Measurements from ENCODE around the gene ZNF681. TPM values are rescaled to one million over a fixed set of nuclear protein-coding genes. Genes with fewer than 3 reads are reported as not detected.
"Not testable (repeated sequence)": the region's sequence is repeated elsewhere in the genome, so short reads cannot be mapped to it uniquely, and the experiment has no call there.

Gene ZNF681
- total and polyA plus RNA-seq, 2 of the 13 experiments (the other 11 are each of a cell fraction or from before 2014, with no cell fraction given), result not detected

DNA sequence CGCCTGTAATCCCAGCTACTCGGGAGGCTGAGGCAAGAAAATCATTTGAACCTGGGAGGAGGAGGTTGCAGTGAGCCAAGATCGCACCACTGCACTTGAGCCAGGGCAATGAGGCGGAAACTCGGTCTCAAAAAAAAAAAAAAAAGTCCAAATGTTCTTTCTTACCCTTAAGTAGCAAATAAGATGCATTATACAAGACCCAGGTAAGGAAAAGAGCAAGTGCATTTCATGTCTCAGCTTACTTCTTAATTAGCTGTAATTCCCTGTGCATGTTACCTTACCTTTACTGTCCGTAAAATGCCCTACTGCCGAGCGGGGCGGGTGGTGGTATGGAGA, 3.8 kb upstream of the ZNF681 start:
- intact Hi-C loops (cut with micrococcal nuclease; ENCODE audit: unreplicated experiment) (no loop called here), in situ Hi-C loops (cut with HindIII; ENCODE audit: extremely low pct_ligation_motif_present, low pct_unique_long_range_greater_than_20kb) (no loop called here)
- ChIA-PET CTCF (ENCODE audit: low intra/inter-chr PET ratio, low total read pairs) (no interaction called here), POLR2A (no interaction called here)
- H2AFZ ChIP-seq (ENCODE audit: low read length), result no peak overlapping the region
- no TSS peak for BruUV-seq (replicated peaks)
- H3K27me3 ChIP-seq (ENCODE audit: control insufficient read depth in 1 of 2, insufficient read depth in 2 of 2, low read length in 2 of 2), result no peaks in the 10 kb centered on the region
- H3K9ac ChIP-seq (ENCODE audit: insufficient read depth, low read depth, low read length), result no peak overlapping the region
- peaks cover 69% of the 10 kb centered on the region for H3K9me3 ChIP-seq (ENCODE audit: low read length)
- no peaks in the 10 kb centered on the region for H3K36me3 ChIP-seq (replicated peaks in 1 of 2; ENCODE audit: control insufficient read depth in 1 of 2, insufficient read depth in 2 of 2, low read length in 2 of 2)
- TF ChIP-seq ZNF687 (CRISPR knock-in tag; IDR thresholded peaks at IDR 0.05), result no peak
- TF ChIP-seq SMAD9 (CRISPR knock-in tag; IDR thresholded peaks at IDR 0.05), result no peak
- no peak for TF ChIP-seq ZNF652 (CRISPR knock-in tag; IDR thresholded peaks at IDR 0.05; ENCODE audit: borderline replicate concordance, low read depth)
- no peak for TF ChIP-seq RBAK (CRISPR knock-in tag; IDR thresholded peaks at IDR 0.05)
- TF ChIP-seq PAF1 (CRISPR knock-in tag; IDR thresholded peaks at IDR 0.05), result no peak
- no peak for TF ChIP-seq SUZ12 (IDR thresholded peaks at IDR 0.05; ENCODE audit: low read depth, low read length)
- TF ChIP-seq ZC3H4 (CRISPR knock-in tag; IDR thresholded peaks at IDR 0.05; ENCODE audit: borderline replicate concordance), result no peak
- TF ChIP-seq ATAD3A (CRISPR knock-in tag; IDR thresholded peaks at IDR 0.05), result no peak
- TF ChIP-seq KLF9 (CRISPR knock-in tag; IDR thresholded peaks at IDR 0.05; ENCODE audit: low read depth), result no peak
- no peak for TF ChIP-seq NRL (CRISPR knock-in tag; IDR thresholded peaks at IDR 0.05; ENCODE audit: borderline replicate concordance)
- TF ChIP-seq GLMP (CRISPR knock-in tag; IDR thresholded peaks at IDR 0.05; ENCODE audit: borderline replicate concordance), result no peak
- no peak for TF ChIP-seq ZNF20 (CRISPR knock-in tag; IDR thresholded peaks at IDR 0.05)
- TF ChIP-seq, protein P1, sequence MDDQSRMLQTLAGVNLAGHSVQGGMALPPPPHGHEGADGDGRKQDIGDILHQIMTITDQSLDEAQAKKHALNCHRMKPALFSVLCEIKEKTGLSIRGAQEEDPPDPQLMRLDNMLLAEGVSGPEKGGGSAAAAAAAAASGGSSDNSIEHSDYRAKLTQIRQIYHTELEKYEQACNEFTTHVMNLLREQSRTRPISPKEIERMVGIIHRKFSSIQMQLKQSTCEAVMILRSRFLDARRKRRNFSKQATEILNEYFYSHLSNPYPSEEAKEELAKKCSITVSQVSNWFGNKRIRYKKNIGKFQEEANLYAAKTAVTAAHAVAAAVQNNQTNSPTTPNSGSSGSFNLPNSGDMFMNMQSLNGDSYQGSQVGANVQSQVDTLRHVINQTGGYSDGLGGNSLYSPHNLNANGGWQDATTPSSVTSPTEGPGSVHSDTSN (CRISPR knock-in tag; IDR thresholded peaks at IDR 0.05; ENCODE audit: borderline replicate concordance), result no peak
- TF ChIP-seq ZNF672 (CRISPR knock-in tag; IDR thresholded peaks at IDR 0.05), result no peak
- FAIRE-seq, result no peak
- WGBS (ENCODE audit: low lambda C conversion rate), result 66% methylated on average over 9 of the region's 9 CpGs
- no peak overlapping the region for H3K27ac ChIP-seq (ENCODE audit: extremely low read length, insufficient read depth, low read length)
- no peak for ATAC-seq
- H3K79me2 ChIP-seq (ENCODE audit: insufficient read depth, low read length), result no peaks in the 10 kb centered on the region
- H3K4me2 ChIP-seq (ENCODE audit: low read depth, low read length), result no peak overlapping the region
- no peaks in the 10 kb centered on the region for H3K4me1 ChIP-seq (ENCODE audit: insufficient read depth, low read length)
- DNase-seq (ENCODE audit: low spot score), result no peak
- no peak overlapping the region for H3K4me3 ChIP-seq (replicated peaks in 1 of 3; ENCODE audit: insufficient read depth in 1 of 3, low read depth in 2 of 3, low read length in 3 of 3)
- no peaks in the 10 kb centered on the region for H4K20me1 ChIP-seq (ENCODE audit: insufficient read depth, low read length)

- BruUV-seq (replicated peaks); H3K9ac ChIP-seq (ENCODE audit: insufficient read depth, low read depth, low read length); H3K36me3 ChIP-seq (replicated peaks in 1 of 2; ENCODE audit: control insufficient read depth in 1 of 2, insufficient read depth in 2 of 2, low read length in 2 of 2); H3K4me3 ChIP-seq (replicated peaks in 1 of 3; ENCODE audit: insufficient read depth in 1 of 3, low read depth in 2 of 3, low read length in 3 of 3); ATAC-seq; H3K27me3 ChIP-seq (ENCODE audit: control insufficient read depth in 1 of 2, insufficient read depth in 2 of 2, low read length in 2 of 2); CTCF ChIA-PET (ENCODE audit: low intra/inter-chr PET ratio, low total read pairs); FAIRE-seq; H3K4me2 ChIP-seq (ENCODE audit: low read depth, low read length); H3K79me2 ChIP-seq (ENCODE audit: insufficient read depth, low read length); intact Hi-C loops (cut with micrococcal nuclease; ENCODE audit: unreplicated experiment); H3K27ac ChIP-seq (ENCODE audit: extremely low read length, insufficient read depth, low read length); H2AFZ ChIP-seq (ENCODE audit: low read length); H4K20me1 ChIP-seq (ENCODE audit: insufficient read depth, low read length); in situ Hi-C loops (cut with HindIII; ENCODE audit: extremely low pct_ligation_motif_present, low pct_unique_long_range_greater_than_20kb); H3K4me1 ChIP-seq (ENCODE audit: insufficient read depth, low read length); DNase-seq (ENCODE audit: low spot score); POLR2A ChIA-PET: not testable (repeated sequence)
- H3K9me3 ChIP-seq (ENCODE audit: low read length), result peaks cover 67% of the 10 kb centered on the region
- WGBS (ENCODE audit: low lambda C conversion rate), result 0% methylated on average over 2 of the region's 2 CpGs
These were observed 1.6 kb upstream of the ZNF681 start for GRCh38 chr19:23760326-23760725.
